Rectal smooth muscle tissue (tissue), 1 donor: ENCODE results near the gene TTC34.

Source experiments
- H3K27ac ChIP-seq: one replicate; pipeline ENCODE4 v1.7.0; 2013; ENCODE audit warnings: low read depth, low read length, inconsistent platforms
- H3K27me3 ChIP-seq: one replicate; pipeline ENCODE4 v1.7.0; 2013; ENCODE audit warnings: low read length; ENCODE audit not compliant: control insufficient read depth, insufficient read depth
- H3K36me3 ChIP-seq: one replicate; pipeline ENCODE4 v1.7.0; 2013; ENCODE audit warnings: low read length; ENCODE audit not compliant: control insufficient read depth, insufficient read depth
- H3K4me1 ChIP-seq: one replicate; pipeline ENCODE4 v1.7.0; 2013; ENCODE audit warnings: low read length; ENCODE audit not compliant: control insufficient read depth, insufficient read depth
- H3K4me3 ChIP-seq: one replicate; pipeline ENCODE4 v1.7.0; 2013; ENCODE audit warnings: low read length
- H3K9ac ChIP-seq: one replicate; pipeline ENCODE4 v1.7.0; 2013; ENCODE audit warnings: low read length

TTC34 gene

GRCh38 chr1:2825487-2826189 is 24.1 kb upstream of the TTC34 start:
- no peaks in the 10 kb centered on the region for H3K36me3 ChIP-seq
- H3K9ac ChIP-seq = no peak overlapping the region
- H3K4me3 ChIP-seq = no peak overlapping the region
- H3K27me3 ChIP-seq = no peaks in the 10 kb centered on the region
- no peak overlapping the region for H3K27ac ChIP-seq
- H3K4me1 ChIP-seq = no peaks in the 10 kb centered on the region

DNA sequence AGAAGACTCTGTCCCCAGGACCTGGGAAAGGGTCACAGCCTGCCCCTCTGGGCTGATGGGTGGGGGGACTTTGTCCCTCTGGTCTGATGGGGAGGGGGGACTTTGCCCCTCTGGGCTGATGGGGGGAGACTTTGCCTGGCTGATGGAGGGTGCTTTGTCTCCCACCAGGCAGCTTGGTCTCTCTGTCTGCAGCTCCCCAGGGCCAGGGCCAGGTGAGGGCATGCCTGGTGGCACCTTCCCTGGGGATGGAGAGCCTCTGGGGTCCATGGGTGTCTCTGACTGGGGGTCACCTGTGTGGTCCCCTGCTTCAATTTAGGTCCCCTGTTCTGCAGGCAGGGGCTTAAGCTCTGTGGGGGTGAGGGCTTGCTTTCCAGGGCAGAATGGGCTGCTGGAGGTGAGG is 23.5 kb upstream of the TTC34 start:
- no peak overlapping the region for H3K27ac ChIP-seq
- no peak overlapping the region for H3K9ac ChIP-seq
- no peaks in the 10 kb centered on the region for H3K27me3 ChIP-seq
- no peaks in the 10 kb centered on the region for H3K36me3 ChIP-seq
- H3K4me3 ChIP-seq = no peak overlapping the region
- no peaks in the 10 kb centered on the region for H3K4me1 ChIP-seq

GRCh38 chr1:2823921-2824610 is 22.6 kb upstream of the TTC34 start:
- H3K27me3 ChIP-seq = no peaks in the 10 kb centered on the region
- no peak overlapping the region for H3K27ac ChIP-seq
- H3K4me1 ChIP-seq = no peaks in the 10 kb centered on the region

DNA sequence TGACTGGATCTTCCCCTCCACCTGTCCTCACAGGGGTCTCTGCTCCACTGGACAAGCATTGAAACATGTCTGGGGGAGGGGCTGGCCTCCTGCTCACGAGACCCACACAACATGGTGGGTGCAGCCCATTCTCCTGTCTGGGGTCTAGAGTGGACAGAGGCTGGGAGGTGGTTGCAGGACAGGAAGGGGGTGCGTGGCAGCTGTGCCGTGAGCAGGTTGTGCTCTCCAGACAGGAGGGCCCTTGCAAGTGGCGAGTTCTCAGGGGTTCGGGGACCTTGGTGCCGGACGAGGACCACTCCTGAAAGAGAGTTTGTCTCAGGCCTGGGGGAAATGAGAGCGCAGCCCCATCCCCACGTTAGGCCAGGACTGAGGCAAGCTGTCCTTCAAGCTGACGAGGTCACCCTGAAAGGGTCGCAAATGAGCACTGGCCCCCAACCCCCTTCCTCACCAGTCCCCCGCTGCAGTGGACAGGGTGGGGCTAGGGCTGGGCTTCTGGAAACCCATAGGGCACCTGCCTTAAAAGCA is 21.2 kb upstream of the TTC34 start:
- Histone ChIP-seq H3K27ac (no peak overlapping the region), H3K4me3 (no peak overlapping the region), H3K4me1 (no peaks in the 10 kb centered on the region), H3K27me3 (no peaks in the 10 kb centered on the region), H3K9ac (no peak overlapping the region), H3K36me3 (no peaks in the 10 kb centered on the region)

More at GRCh38 chr1:2823921-2824610, 22.6 kb upstream of the TTC34 start:
- H3K9ac ChIP-seq = no peak overlapping the region
- no peaks in the 10 kb centered on the region for H3K36me3 ChIP-seq
- H3K4me3 ChIP-seq = no peak overlapping the region

GRCh38 chr1:2821966-2822620 is 20.6 kb upstream of the TTC34 start:
- no peaks in the 10 kb centered on the region for H3K36me3 ChIP-seq
- no peaks in the 10 kb centered on the region for H3K27me3 ChIP-seq
- no peak overlapping the region for H3K27ac ChIP-seq
- no peak overlapping the region for H3K9ac ChIP-seq
- no peak overlapping the region for H3K4me3 ChIP-seq
- no peaks in the 10 kb centered on the region for H3K4me1 ChIP-seq

GRCh38 chr1:2821373-2821955 is 20.0 kb upstream of the TTC34 start:
- H3K27ac ChIP-seq = no peak overlapping the region
- H3K4me3 ChIP-seq = no peak overlapping the region
- H3K4me1 ChIP-seq = no peaks in the 10 kb centered on the region
- H3K9ac ChIP-seq = no peak overlapping the region
- no peaks in the 10 kb centered on the region for H3K36me3 ChIP-seq
- no peaks in the 10 kb centered on the region for H3K27me3 ChIP-seq

- H3K27me3 ChIP-seq = no peaks in the 10 kb centered on the region
- no peaks in the 10 kb centered on the region for H3K4me1 ChIP-seq
- H3K9ac ChIP-seq = no peak overlapping the region
- H3K27ac ChIP-seq = no peak overlapping the region
- H3K36me3 ChIP-seq = no peaks in the 10 kb centered on the region
- no peak overlapping the region for H3K4me3 ChIP-seq
Measured at GRCh38 chr1:2820731-2821372, 19.4 kb upstream of the TTC34 start.

- Histone ChIP-seq H3K36me3 (no peaks in the 10 kb centered on the region), H3K27ac (no peak overlapping the region), H3K9ac (no peak overlapping the region), H3K4me1 (no peaks in the 10 kb centered on the region), H3K27me3 (no peaks in the 10 kb centered on the region), H3K4me3 (no peak overlapping the region)
Measured at GRCh38 chr1:2819831-2820730, 18.6 kb upstream of the TTC34 start.

DNA sequence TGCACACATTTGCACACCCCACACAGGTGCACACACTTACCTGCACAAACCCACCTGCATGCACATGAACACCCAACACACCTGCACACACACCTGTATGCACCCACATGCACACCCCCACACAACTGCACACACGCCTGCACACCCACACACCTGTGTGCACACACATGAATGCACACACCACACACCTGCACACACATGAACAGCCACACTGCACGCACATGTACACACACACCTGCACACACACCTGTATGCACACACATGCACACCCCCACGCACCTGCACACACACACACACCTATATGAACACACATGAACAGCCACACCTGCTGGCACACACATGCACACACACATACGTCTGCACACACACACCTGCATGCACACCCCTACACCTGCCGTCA is 17.9 kb upstream of the TTC34 start:
- H3K4me3 ChIP-seq = no peak overlapping the region
- H3K36me3 ChIP-seq = no peaks in the 10 kb centered on the region
- H3K4me1 ChIP-seq = no peaks in the 10 kb centered on the region
- no peak overlapping the region for H3K9ac ChIP-seq
- no peak overlapping the region for H3K27ac ChIP-seq
- no peaks in the 10 kb centered on the region for H3K27me3 ChIP-seq

DNA sequence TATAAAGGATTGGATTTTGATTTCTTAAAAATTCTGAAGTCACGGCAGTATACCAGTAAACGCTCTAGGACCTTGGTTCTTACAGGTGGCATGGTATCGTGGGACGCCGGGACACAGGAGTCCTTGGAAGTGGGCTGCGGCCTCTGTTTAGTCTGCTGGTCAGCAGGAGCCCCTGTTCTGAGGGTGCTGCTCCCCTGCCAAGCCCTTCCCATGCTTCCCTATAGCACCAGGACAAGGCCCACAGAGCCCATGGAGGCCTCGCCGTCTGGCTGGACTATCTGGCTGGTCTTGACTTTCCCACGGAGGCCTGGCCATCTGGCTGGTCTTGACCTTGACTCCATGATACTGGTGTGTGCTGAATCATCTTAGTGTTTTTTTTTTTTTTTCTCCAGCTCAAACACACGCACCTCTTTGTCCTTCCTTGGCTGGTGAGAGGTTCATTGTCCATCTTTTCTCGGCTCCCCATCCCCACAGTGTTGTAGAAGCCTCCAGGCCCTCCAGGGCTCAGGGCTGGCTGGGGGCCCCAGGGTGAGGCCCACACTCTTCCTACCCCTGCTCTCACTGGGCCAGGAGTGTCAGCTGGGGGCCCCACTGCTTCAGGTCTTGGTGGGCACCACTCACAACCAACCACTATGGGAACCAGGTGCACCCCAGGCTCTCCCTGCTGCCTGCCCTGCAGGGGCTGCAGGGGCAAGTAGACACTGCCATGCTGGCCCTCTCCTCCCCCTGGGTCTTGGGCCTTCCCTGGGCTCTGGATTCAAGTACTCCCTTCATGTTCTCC is 16.5 kb upstream of the TTC34 start:
- no peaks in the 10 kb centered on the region for H3K4me1 ChIP-seq
- H3K9ac ChIP-seq = peak overlapping the region; percentile 36
- H3K36me3 ChIP-seq = no peaks in the 10 kb centered on the region
- H3K27ac ChIP-seq = no peak overlapping the region
- H3K27me3 ChIP-seq = no peaks in the 10 kb centered on the region
- H3K4me3 ChIP-seq = no peak overlapping the region

DNA sequence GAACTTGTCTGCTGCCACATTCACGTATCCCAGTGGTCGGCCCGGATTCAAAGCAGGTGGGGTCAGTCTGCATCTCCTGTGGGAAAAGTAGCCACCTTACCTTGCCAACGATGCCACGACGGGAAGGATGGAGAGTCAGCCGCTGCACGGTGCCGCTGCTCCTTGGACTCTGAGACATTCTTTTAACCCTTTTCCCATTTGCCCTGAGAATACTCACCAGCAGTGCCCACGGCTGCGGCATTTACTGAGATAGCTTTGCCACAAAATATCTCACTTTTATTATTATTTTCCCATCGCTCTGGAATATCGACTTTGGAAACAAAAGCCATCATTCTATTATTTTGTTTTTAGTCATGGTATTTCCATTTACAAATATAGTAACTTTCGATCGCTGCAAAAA is 15.3 kb upstream of the TTC34 start:
- no peak overlapping the region for H3K4me3 ChIP-seq
- H3K27me3 ChIP-seq = no peaks in the 10 kb centered on the region
- no peak overlapping the region for H3K9ac ChIP-seq
- H3K4me1 ChIP-seq = no peaks in the 10 kb centered on the region
- no peaks in the 10 kb centered on the region for H3K36me3 ChIP-seq
- H3K27ac ChIP-seq = no peak overlapping the region
